Measurements from ENCODE around the gene REM2.

- TF ChIP-seq ZNF512 (CRISPR knock-in tag; IDR thresholded peaks at IDR 0.05; ENCODE audit: borderline replicate concordance) (no peak), ATF3 (CRISPR knock-in tag; conservative IDR thresholded peaks at IDR 0.05) (no peak), SP1 (CRISPR knock-in tag; conservative IDR thresholded peaks at IDR 0.05) (no peak)
Observed at GRCh38 chr14:22875748-22876319, 7.2 kb upstream of the REM2 start.

All from WTC11 (cell line).